ENCODE data around the gene SERPINA9.

SERPINA9 gene

GRCh38 chr14:94451826-94452225 lies 24.2 kb downstream of the SERPINA9 start:
- FAIRE-seq (no peak), DNase-seq (ENCODE audit: insufficient read length, low spot score) (no peak)
- no peak for TF ChIP-seq CTCF (IDR thresholded peaks at IDR 0.05; ENCODE audit: insufficient read depth, missing control alignments)

GRCh38 chr14:94451091-94451771 lies 24.8 kb downstream of the SERPINA9 start:
- TF ChIP-seq CTCF (IDR thresholded peaks at IDR 0.05; ENCODE audit: insufficient read depth, missing control alignments): no peak
- no peak for FAIRE-seq
- DNase-seq (ENCODE audit: insufficient read length, low spot score): no peak

GRCh38 chr14:94450722-94451090 lies 25.3 kb downstream of the SERPINA9 start:
- TF ChIP-seq CTCF (IDR thresholded peaks at IDR 0.05; ENCODE audit: insufficient read depth, missing control alignments): no peak
- no peak for DNase-seq (ENCODE audit: insufficient read length, low spot score)

GRCh38 chr14:94449930-94450329 lies 26.1 kb downstream of the SERPINA9 start:
- DNase-seq (ENCODE audit: insufficient read length, low spot score) (no peak), FAIRE-seq (no peak)
- no peak for TF ChIP-seq CTCF (IDR thresholded peaks at IDR 0.05; ENCODE audit: insufficient read depth, missing control alignments)

More at GRCh38 chr14:94450722-94451090, 25.3 kb downstream of the SERPINA9 start:
- no peak for FAIRE-seq

GRCh38 chr14:94448071-94448808 lies 27.8 kb downstream of the SERPINA9 start:
- DNase-seq (ENCODE audit: insufficient read length, low spot score): no peak
- TF ChIP-seq CTCF (IDR thresholded peaks at IDR 0.05; ENCODE audit: insufficient read depth, missing control alignments): no peak
- FAIRE-seq: no peak

- FAIRE-seq: no peak
- DNase-seq (ENCODE audit: insufficient read length, low spot score): no peak
- TF ChIP-seq CTCF (IDR thresholded peaks at IDR 0.05; ENCODE audit: insufficient read depth, missing control alignments): no peak
These were observed 28.8 kb downstream of the SERPINA9 start for GRCh38 chr14:94447206-94447605.

GRCh38 chr14:94446126-94446525 lies 29.9 kb downstream of the SERPINA9 start:
- no peak for TF ChIP-seq CTCF (IDR thresholded peaks at IDR 0.05; ENCODE audit: insufficient read depth, missing control alignments)
- FAIRE-seq: no peak

More at GRCh38 chr14:94446126-94446525, 29.9 kb downstream of the SERPINA9 start:
- no peak for DNase-seq (ENCODE audit: insufficient read length, low spot score)

Measured in D721Med (cell line).